G401 (cell line): ENCODE results near the gene LLCFC1. TPM values are rescaled to one million over a fixed set of nuclear protein-coding genes. Genes with fewer than 3 reads are reported as not detected.

Source experiments
- DNase-seq: peaks from one replicate; pipeline ENCODE4 v3.0.0-alpha.2; 2015; ENCODE audit warnings: low spot score
- in situ Hi-C: cut with HindIII; loops from 2 replicates; pipeline ENCODE4 v1.10.0; 2016; ENCODE audit warnings: low sequenced_read_pairs, mixed read lengths
- total RNA-seq: library from RNA; depleted of rRNA; stranded (reverse); fragments of >200 nt; shearing (Covaris generic); gene quantifications from 2 replicates; pipeline ENCODE4 v1.2.3, GENCODE V29; 2014

Gene LLCFC1
- total RNA-seq, 1 experiment from 2014 or later, result not detected

- in situ Hi-C loops, result no loop called here
- DNase-seq, result no peak
Measured at GRCh38 chr7:142934056-142934455, 5.2 kb upstream of the LLCFC1 start.

- in situ Hi-C loops, result no loop called here
- DNase-seq, result no peak
Measured at GRCh38 chr7:142935941-142936565, 3.2 kb upstream of the LLCFC1 start.

- in situ Hi-C loops, result no loop called here
- no peak for DNase-seq
Measured at GRCh38 chr7:142938611-142939010, 673 bp upstream of the LLCFC1 start.

- in situ Hi-C loops, result no loop called here
- no peak for DNase-seq
Measured at GRCh38 chr7:142940966-142941535, 1.8 kb downstream of the LLCFC1 start.

GRCh38 chr7:142941541-142941940 is 2.3 kb downstream of the LLCFC1 start:
- DNase-seq, result no peak
- in situ Hi-C loops, result no loop called here

- in situ Hi-C loops, result no loop called here
- no peak for DNase-seq
Measured at GRCh38 chr7:142942746-142943145, 3.5 kb downstream of the LLCFC1 start.

GRCh38 chr7:142943706-142944268 is 4.5 kb downstream of the LLCFC1 start:
- no peak for DNase-seq
- in situ Hi-C loops, result no loop called here

- in situ Hi-C loops, result no loop called here
- no peak for DNase-seq
Measured at GRCh38 chr7:142945001-142945400, 5.7 kb downstream of the LLCFC1 start.

GRCh38 chr7:142948603-142949002 is 9.3 kb downstream of the LLCFC1 start:
- in situ Hi-C loops, result no loop called here
- DNase-seq, result no peak

GRCh38 chr7:142950235-142950634 is 11.0 kb downstream of the LLCFC1 start:
- in situ Hi-C loops, result no loop called here
- DNase-seq, result no peak

- DNase-seq, result no peak
- in situ Hi-C loops, result no loop called here
Measured at GRCh38 chr7:142954680-142955268, 15.5 kb downstream of the LLCFC1 start.

- DNase-seq, result no peak
- in situ Hi-C loops, result no loop called here
Measured at GRCh38 chr7:142956951-142957623, 17.8 kb downstream of the LLCFC1 start.

GRCh38 chr7:142957723-142958122 is 18.4 kb downstream of the LLCFC1 start:
- in situ Hi-C loops, result no loop called here
- no peak for DNase-seq

- no peak for DNase-seq
Measured at GRCh38 chr7:142959202-142959601, 19.9 kb downstream of the LLCFC1 start.

GRCh38 chr7:142960955-142961512 is 21.8 kb downstream of the LLCFC1 start:
- in situ Hi-C loops, result no loop called here

More at GRCh38 chr7:142959202-142959601, 19.9 kb downstream of the LLCFC1 start:
- in situ Hi-C loops, result no loop called here

GRCh38 chr7:142961595-142961972 is 22.3 kb downstream of the LLCFC1 start:
- DNase-seq, result no peak
- in situ Hi-C loops, result no loop called here

More at GRCh38 chr7:142960955-142961512, 21.8 kb downstream of the LLCFC1 start:
- no peak for DNase-seq

GRCh38 chr7:142961973-142962926 is 23.0 kb downstream of the LLCFC1 start, which contains the start of gene KEL:
Gene KEL (minus strand): TSS chr7:142962363. CDS start chr7:142962206, 157 bp downstream.
- in situ Hi-C loops, result no loop called here
- DNase-seq, result no peak

GRCh38 chr7:142962991-142963390 is 23.7 kb downstream of the LLCFC1 start:
- in situ Hi-C loops, result no loop called here
- no peak for DNase-seq
